A549 (cell line): Measurements from ENCODE around the gene ARMS2. TPM values are rescaled to one million over a fixed set of nuclear protein-coding genes. Genes with fewer than 3 reads are reported as not detected.

ENCODE experiments used
- ATAC-seq, 2 experiments: fragments of 200-7000 bp in 1 of 2; fragments of >200 bp in 1 of 2; cut with Nextera tagmentation in 1 of 2; cut with Tn5 transposase in 1 of 2; 3 replicates each; pipeline versions ENCODE4 v1.8.0 to v1.9.1; 2018 to 2020; ENCODE audit warnings: mild to moderate bottlenecking in 1 of 2, moderate library complexity in 1 of 2
- CTCF ChIA-PET: fragments of 300-600 bp; sonication (Branson Sonifier 250); formaldehyde crosslinking; extraction: SDS; loops from one replicate; lab custom pipeline; 2021; ENCODE audit warnings: antibody characterized with exemption, inconsistent platforms; lab: Yijun Ruan, JAX
- POLR2A ChIA-PET: fragments of 350-600 bp; formaldehyde crosslinking; extraction: SDS; loops from one replicate; lab custom pipeline; 2021; ENCODE audit warnings: antibody characterized with exemption, inconsistent platforms; lab: Yijun Ruan, JAX
- DNase-seq, 2 experiments: peaks; one replicate each; pipeline versions ENCODE4 v3.0.0 to v3.0.0-alpha.2; 2011 to 2016; ENCODE audit warnings: low read depth in 1 of 2, low spot score in 1 of 2
- FAIRE-seq: peaks from 2 replicates; lab custom pipeline; 2011; peaks lifted over from hg19 to GRCh38; lab: Jason Lieb, UNC
- H3K27ac ChIP-seq, 2 experiments: fragments of >200 bp; sonication (Bioruptor Twin); formaldehyde crosslinking; 3 replicates each; pipeline ENCODE4 v1.5.1; 2016 to 2017
- H3K4me1 ChIP-seq: fragments of >200 bp; sonication (Bioruptor Twin); formaldehyde crosslinking; 3 replicates; pipeline ENCODE4 v1.6.1; 2016
- H3K4me2 ChIP-seq: fragments of >200 bp; sonication (Bioruptor Twin); formaldehyde crosslinking; 3 replicates; pipeline ENCODE4 v1.6.1; 2016
- H3K4me3 ChIP-seq: fragments of >200 bp; sonication (Bioruptor Twin); formaldehyde crosslinking; 3 replicates; pipeline ENCODE4 v1.5.1; 2016
- H3K9me3 ChIP-seq: fragments of >200 bp; sonication (Bioruptor Twin); formaldehyde crosslinking; 3 replicates; pipeline ENCODE4 v1.6.1; 2016
- ATOH8 ChIP-seq: fragments of 250-450 bp; sonication (Bioruptor Pico); IDR thresholded peaks from 2 replicates; pipeline ENCODE4 v1.5.0; 2020; ENCODE audit warnings: low read depth, mild to moderate bottlenecking, moderate library complexity
- E2F6 ChIP-seq: IDR thresholded peaks from 2 replicates; pipeline ENCODE4 v1.6.1; 2012; ENCODE audit warnings: low read depth, borderline replicate concordance
- EHF ChIP-seq: fragments of 250-450 bp; sonication (Bioruptor Pico); IDR thresholded peaks from 2 replicates; pipeline ENCODE4 v1.5.0; 2020; ENCODE audit warnings: mild to moderate bottlenecking
- ELK1 ChIP-seq: fragments of 150-350 bp; IDR thresholded peaks from 2 replicates; pipeline ENCODE4 v1.6.1; 2014; ENCODE audit warnings: low read depth, mild to moderate bottlenecking, low read length
- FOSB ChIP-seq: fragments of 250-450 bp; sonication (Bioruptor Pico); IDR thresholded peaks from 2 replicates; pipeline ENCODE4 v1.5.0; 2020; ENCODE audit warnings: mild to moderate bottlenecking, moderate library complexity
- FOSL2 ChIP-seq, 2 experiments: fragments of 450-650 bp in 1 of 2; fragments of >200 bp in 1 of 2; sonication (Bioruptor Twin) in 1 of 2; formaldehyde crosslinking; IDR thresholded peaks; 2 replicates each; pipeline versions ENCODE4 v1.5.0 to v1.6.1; 2016 to 2020; ENCODE audit warnings: mild to moderate bottlenecking in 1 of 2, moderate library complexity in 1 of 2
- FOXS1 ChIP-seq: fragments of 250-450 bp; sonication (Bioruptor Pico); IDR thresholded peaks from 2 replicates; pipeline ENCODE4 v1.5.0; 2020; ENCODE audit warnings: mild to moderate bottlenecking, moderate library complexity
- HDAC2 ChIP-seq: fragments of 200-600 bp; sonication (generic); IDR thresholded peaks from 2 replicates; pipeline ENCODE4 v1.6.1; 2016
- HES2 ChIP-seq: fragments of >200 bp; sonication (Bioruptor Twin); formaldehyde crosslinking; IDR thresholded peaks from 2 replicates; pipeline ENCODE4 v1.6.1; 2016
- HMGXB4 ChIP-seq: fragments of 250-450 bp; sonication (Bioruptor Pico); IDR thresholded peaks from 2 replicates; pipeline ENCODE4 v1.5.0; 2021; ENCODE audit warnings: mild to moderate bottlenecking, moderate library complexity, borderline replicate concordance
- HOXB5 ChIP-seq: fragments of 250-450 bp; sonication (Bioruptor Pico); IDR thresholded peaks from 2 replicates; pipeline ENCODE4 v1.5.0; 2020; ENCODE audit warnings: mild to moderate bottlenecking, moderate library complexity
- KDM5A ChIP-seq: fragments of 200-600 bp; sonication (generic); IDR thresholded peaks from 2 replicates; pipeline ENCODE4 v1.6.1; 2016; ENCODE audit warnings: antibody characterized with exemption, mild to moderate bottlenecking
- MAFK ChIP-seq: fragments of 450-650 bp; IDR thresholded peaks from 2 replicates; pipeline ENCODE4 v1.6.1; 2014; ENCODE audit not compliant: partially characterized antibody
- MYC ChIP-seq: IDR thresholded peaks from 2 replicates; pipeline ENCODE4 v1.6.1; 2012; ENCODE audit warnings: mild to moderate bottlenecking, inconsistent platforms, low read length, improper control_type of control experiment, borderline replicate concordance
- NFE2L2 ChIP-seq: fragments of 150-350 bp; conservative IDR thresholded peaks from 2 replicates; pipeline ENCODE4 v1.6.1; 2014; ENCODE audit warnings: low read length
- RAD21 ChIP-seq, 2 experiments: fragments of >200 bp in 1 of 2; sonication (Bioruptor Twin) in 1 of 2; formaldehyde crosslinking in 1 of 2; IDR thresholded peaks in 1 of 2; conservative IDR thresholded peaks in 1 of 2; 2 replicates in 1 of 2; 3 replicates in 1 of 2; pipeline ENCODE4 v1.6.1; 2012 to 2018; ENCODE audit warnings: inconsistent platforms in 1 of 2
- RCOR1 ChIP-seq: fragments of 150-350 bp; IDR thresholded peaks from 2 replicates; pipeline ENCODE4 v1.6.1; 2014; ENCODE audit warnings: antibody characterized with exemption, low read length, low read depth
- RFX5 ChIP-seq: fragments of 450-650 bp; IDR thresholded peaks from 2 replicates; pipeline ENCODE4 v1.7.1; 2014; ENCODE audit warnings: antibody characterized with exemption, mild to moderate bottlenecking, moderate library complexity
- RNF2 ChIP-seq: fragments of 200-600 bp; sonication (generic); IDR thresholded peaks from 2 replicates; pipeline ENCODE4 v1.6.1; 2016; ENCODE audit warnings: low read depth, mild to moderate bottlenecking, antibody characterized with exemption, moderate library complexity, borderline replicate concordance
- SMC3 ChIP-seq: fragments of >200 bp; sonication (Bioruptor Twin); formaldehyde crosslinking; IDR thresholded peaks from 3 replicates; pipeline ENCODE4 v1.6.1; 2018; ENCODE audit warnings: inconsistent platforms
- TFCP2L1 ChIP-seq: fragments of 250-450 bp; sonication (Bioruptor Pico); IDR thresholded peaks from 2 replicates; pipeline ENCODE4 v1.5.0; 2021; ENCODE audit warnings: mild to moderate bottlenecking
- TP53 ChIP-seq: fragments of 250-450 bp; sonication (Bioruptor Pico); IDR thresholded peaks from 2 replicates; pipeline ENCODE4 v1.5.0; 2021; ENCODE audit warnings: mild to moderate bottlenecking, moderate library complexity
- ZFP36 ChIP-seq: fragments of 450-650 bp; IDR thresholded peaks from 2 replicates; pipeline ENCODE4 v1.6.1; 2014; ENCODE audit warnings: borderline replicate concordance; ENCODE audit not compliant: partially characterized antibody
- ZSCAN20 ChIP-seq: fragments of 250-450 bp; sonication (Bioruptor Pico); IDR thresholded peaks from 2 replicates; pipeline ENCODE4 v1.8.0; 2022; ENCODE audit warnings: mild to moderate bottlenecking, moderate library complexity
- WGBS: methylation state at CpG from one replicate; pipeline ENCODE4 v1.1.6; 2017; ENCODE audit errors: missing lambda C conversion rate; 5-methylcytosine and 5-hydroxymethylcytosine counted together
- polyA plus RNA-seq, 4 experiments: library from polyadenylated mRNA; depleted of rRNA in 3 of 4; stranded (reverse); fragments of >200 nt; fragmentation: RNase III in 1 of 4; extraction: RNeasy Plus Mini Kit Qiagen cat#74134 plus additional on column Dnase treatment in 1 of 4; gene quantifications; 2 replicates in 3 of 4; 3 replicates in 1 of 4; pipeline ENCODE4 v1.2.3, GENCODE V29; 2011 to 2017

ARMS2 gene
- polyA plus RNA-seq, 2 of the 4 experiments (the other 2 are of a cell fraction) = not detected

GRCh38 chr10:122487174-122487765 lies 32.8 kb downstream of the ARMS2 start (continued):
- no peak for TF ChIP-seq HMGXB4 (CRISPR knock-in tag)
- TF ChIP-seq, all 56 proteins: peak for 0

GRCh38 chr10:122490268-122490667 lies 35.8 kb downstream of the ARMS2 start:
- WGBS = 70% methylated on average over 4 of the region's 4 CpGs
- Histone ChIP-seq H3K4me2 (no peak overlapping the region), H3K9me3 (no peaks in the 10 kb centered on the region), H3K27ac (no peak overlapping the region), H3K4me1 (peaks cover 7% of the 10 kb centered on the region; the same call in 1 of the 3 replicates), H3K4me3 (no peak overlapping the region)
- TF ChIP-seq FOSB (no peak), MAFK (peak; percentile 85)
- DNase-seq (no peak), FAIRE-seq (no peak), ATAC-seq (no peak)
- POLR2A ChIA-PET = no interaction called here
- CTCF ChIA-PET = interaction anchor here (1.4 to 2.3 kb wide), 3 partner anchors 20 to 191 kb away, joined by 3 to 6 read pairs (median 5); no protein-coding TSS in a partner anchor

- no peak overlapping the region for H3K4me2 ChIP-seq
Observed at GRCh38 chr10:122490786-122491680, 36.6 kb downstream of the ARMS2 start.

GRCh38 chr10:122492006-122492405 lies 37.6 kb downstream of the ARMS2 start:
- WGBS = 88% methylated on average over 9 of the region's 9 CpGs
- Histone ChIP-seq H3K4me2 (no peak overlapping the region), H3K9me3 (no peaks in the 10 kb centered on the region), H3K27ac (no peak overlapping the region), H3K4me1 (peaks cover 7% of the 10 kb centered on the region; the same call in 1 of the 3 replicates), H3K4me3 (no peak overlapping the region)
- ATAC-seq (no peak), FAIRE-seq (no peak), DNase-seq (no peak)
- ChIA-PET POLR2A (no interaction called here), CTCF (interaction anchor here (1.1 to 2.3 kb wide), 3 partner anchors 23 to 223 kb away, joined by 3 to 8 read pairs (median 6); no protein-coding TSS in a partner anchor)
- TF ChIP-seq RAD21 (conservative IDR thresholded peaks at IDR 0.05 in 1 of 2, IDR thresholded peaks at IDR 0.05 in 1 of 2) (no peak), RNF2 (no peak), ELK1 (no peak), HMGXB4 (CRISPR knock-in tag) (no peak), FOXS1 (CRISPR knock-in tag) (no peak), EHF (no peak), ZSCAN20 (no peak), TP53 (CRISPR knock-in tag) (no peak)

More at GRCh38 chr10:122490786-122491680, 36.6 kb downstream of the ARMS2 start:
- Histone ChIP-seq H3K4me1 (peaks cover 7% of the 10 kb centered on the region; the same call in 1 of the 3 replicates), H3K4me3 (no peak overlapping the region), H3K9me3 (no peaks in the 10 kb centered on the region), H3K27ac (no peak overlapping the region)
- ChIA-PET POLR2A (no interaction called here), CTCF (interaction anchor here (1.1 to 2.3 kb wide), 4 partner anchors 19 to 222 kb away, joined by 3 to 8 read pairs (median 4); no protein-coding TSS in a partner anchor)
- FAIRE-seq = no peak
- no peak for ATAC-seq
- no peak for DNase-seq
- 88% methylated on average over 18 of the region's 26 CpGs for WGBS
- no peak for TF ChIP-seq MYC
- no peak for TF ChIP-seq HES2
- no peak for TF ChIP-seq TFCP2L1 (CRISPR knock-in tag)
- no peak for TF ChIP-seq ZFP36
- TF ChIP-seq ZSCAN20 = no peak
- no peak for TF ChIP-seq KDM5A
- no peak for TF ChIP-seq HDAC2
- no peak for TF ChIP-seq NFE2L2
- no peak for TF ChIP-seq RCOR1
- TF ChIP-seq FOSL2 (IDR thresholded peaks at IDR 0.05) = no peak
- no peak for TF ChIP-seq FOSL2 (CRISPR knock-in tag; IDR thresholded peaks at IDR 0.05)
- TF ChIP-seq HOXB5 (CRISPR knock-in tag) = no peak
- TF ChIP-seq SMC3 = no peak
- no peak for TF ChIP-seq E2F6
- no peak for TF ChIP-seq ATOH8 (CRISPR knock-in tag)
- TF ChIP-seq RFX5 = no peak
